Left renal cortex interstitium (tissue), 4 donors: Measurements from ENCODE around the gene DNAH9. TPM values are rescaled to one million over a fixed set of nuclear protein-coding genes. Genes with fewer than 3 reads are reported as not detected.

Source experiments
- DNase-seq, 4 donors: peaks; one replicate each; pipeline ENCODE4 v3.0.0-alpha.2; 2013; ENCODE audit warnings: low read depth in 4 of 4, low spot score in 2 of 4, missing footprints in 1 of 4
- polyA plus RNA-seq, 4 donors: library from polyadenylated mRNA; unstranded; fragments of 120-200 nt; gene quantifications; one replicate each; pipeline ENCODE4 v1.2.1, GENCODE V29; 2013; ENCODE audit not compliant: insufficient read length in 4 of 4

Gene DNAH9
- polyA plus RNA-seq, 4 donors = 4.3 to 10.4 (median 5.5) TPM

- no peak for DNase-seq
These were observed 52.8 kb downstream of the DNAH9 start for GRCh38 chr17:11651089-11651488.

GRCh38 chr17:11668618-11669017 lies 70.3 kb downstream of the DNAH9 start:
- DNase-seq = no peak

GRCh38 chr17:11671126-11671525 lies 72.9 kb downstream of the DNAH9 start:
- no peak for DNase-seq

GRCh38 chr17:11682646-11683045 lies 84.4 kb downstream of the DNAH9 start:
- DNase-seq = no peak

GRCh38 chr17:11690681-11691080 lies 92.4 kb downstream of the DNAH9 start:
- DNase-seq = no peak

GRCh38 chr17:11692688-11693087 lies 94.4 kb downstream of the DNAH9 start:
- DNase-seq = no peak

- DNase-seq = no peak
These were observed 95.0 kb downstream of the DNAH9 start for GRCh38 chr17:11693284-11693683.

GRCh38 chr17:11700668-11701067 lies 102.4 kb downstream of the DNAH9 start:
- DNase-seq = no peak

- DNase-seq = no peak
These were observed 103.6 kb downstream of the DNAH9 start for GRCh38 chr17:11701911-11702310.

- no peak for DNase-seq
These were observed 105.8 kb downstream of the DNAH9 start for GRCh38 chr17:11704041-11704440.

- DNase-seq = peak in 2 of 4 donors; percentile 20 to 22
These were observed 106.8 kb downstream of the DNAH9 start for GRCh38 chr17:11705111-11705510.

GRCh38 chr17:11707586-11707985 lies 109.3 kb downstream of the DNAH9 start:
- DNase-seq = no peak

- DNase-seq = no peak
These were observed 114.2 kb downstream of the DNAH9 start for GRCh38 chr17:11712456-11712855.

- no peak for DNase-seq
These were observed 120.9 kb downstream of the DNAH9 start for GRCh38 chr17:11719203-11719602.

GRCh38 chr17:11719856-11720255 lies 121.6 kb downstream of the DNAH9 start:
- DNase-seq = no peak

GRCh38 chr17:11720816-11721215 lies 122.5 kb downstream of the DNAH9 start:
- DNase-seq = no peak

- DNase-seq = no peak
These were observed 132.5 kb downstream of the DNAH9 start for GRCh38 chr17:11730747-11731146.

- no peak for DNase-seq
These were observed 138.5 kb downstream of the DNAH9 start for GRCh38 chr17:11736613-11737312.

- no peak for DNase-seq
These were observed 139.0 kb downstream of the DNAH9 start for GRCh38 chr17:11737313-11737679.

GRCh38 chr17:11738151-11738550 lies 139.9 kb downstream of the DNAH9 start:
- no peak for DNase-seq

GRCh38 chr17:11739351-11739750 lies 141.1 kb downstream of the DNAH9 start:
- no peak for DNase-seq

- no peak for DNase-seq
These were observed 141.6 kb downstream of the DNAH9 start for GRCh38 chr17:11739848-11740247.

GRCh38 chr17:11742886-11743285 lies 144.6 kb downstream of the DNAH9 start:
- DNase-seq = peak in 1 of 4 donors; percentile 4
